Measurements from ENCODE around the gene OVOL1. TPM values are rescaled to one million over a fixed set of nuclear protein-coding genes. Genes with fewer than 3 reads are reported as not detected.
A peak's percentile ranks its signal among the peaks of the same experiment; 100 is the strongest.

OVOL1 gene
- total RNA-seq (2016; rRNA removed; fragmentation: Illumina TruSeq; extraction: Trizol) (not detected in 2 replicates), polyA plus RNA-seq (2011; rRNA removed) (0.01 and 0.04 TPM in 2 replicates), polyA minus RNA-seq (2011; rRNA and poly(A)+ RNA removed; ENCODE audit: low replicate concordance) (not detected in 2 replicates), Bru-seq, nascent RNA (not detected), BruChase-seq, experiment 1, labeled RNA remaining after a 6-hour chase (percentile 13 among the genes with signal in this experiment), BruChase-seq, experiment 2, labeled RNA remaining after a 2-hour chase (not detected)
- total RNA-seq (2016; cell fraction: cytosol; rRNA removed; fragmentation: Illumina TruSeq; extraction: Trizol; ENCODE audit: low read depth): not detected in 2 replicates
- not detected in 2 replicates for total RNA-seq (2016; cell fraction: insoluble cytoplasmic fraction; rRNA removed; fragmentation: Illumina TruSeq; extraction: Trizol)
- not detected in 2 replicates for total RNA-seq (2016; cell fraction: membrane; rRNA removed; fragmentation: Illumina TruSeq; extraction: Trizol)
- not detected in 2 replicates for total RNA-seq (2016; cell fraction: nucleus; rRNA removed; fragmentation: Illumina TruSeq; extraction: Trizol)
- not detected in 2 replicates for polyA plus RNA-seq (2011; cell fraction: cytosol; rRNA removed)
- 0.03 TPM in 1 of 2 replicates, not detected in the other for polyA plus RNA-seq (2011; cell fraction: nucleus; rRNA removed)
- not detected in 2 replicates for polyA plus RNA-seq (2012)
- not detected in 2 replicates for polyA plus RNA-seq (2016; cell fraction: cytosol; fragmentation: Illumina TruSeq; extraction: Trizol; ENCODE audit: low read depth)
- not detected in 2 replicates for polyA plus RNA-seq (2016; cell fraction: insoluble cytoplasmic fraction; fragmentation: Illumina TruSeq; extraction: Trizol; ENCODE audit: low read depth)
- not detected in 2 replicates for polyA plus RNA-seq (2016; cell fraction: membrane; fragmentation: Illumina TruSeq; extraction: Trizol; ENCODE audit: low read depth)
- polyA plus RNA-seq (2016; cell fraction: nucleus; fragmentation: Illumina TruSeq; extraction: Trizol; ENCODE audit: insufficient read depth, low read depth): not detected in 2 replicates
- not detected in 2 replicates for polyA minus RNA-seq (2011; cell fraction: cytosol; rRNA and poly(A)+ RNA removed)
- not detected in 2 replicates for polyA minus RNA-seq (2011; cell fraction: nucleus; rRNA and poly(A)+ RNA removed)
- long read RNA-seq, experiment 1: 0 reads
- long read RNA-seq, experiment 2: 0 reads

GRCh38 chr11:65786786-65787636 lies at the start of gene OVOL1:
TSS of gene OVOL1 (plus strand) at chr11:65787063. CDS start at chr11:65787374, 311 bp downstream.
- ATAC-seq (no peak), DNase-seq (ENCODE audit: low spot score) (no peak), FAIRE-seq (no peak)
- BruUV-seq (replicated peaks): no TSS peak
- WGBS (ENCODE audit: low lambda C conversion rate): 15% methylated on average over 37 of the region's 112 CpGs
- Histone ChIP-seq H3K4me2 (ENCODE audit: low read depth, low read length) (peak within 1 kb of the TSS; percentile 71), H3K9me3 (ENCODE audit: low read length) (no peaks in the 10 kb centered on the region), H3K27ac (ENCODE audit: extremely low read length, insufficient read depth, low read length) (no peak within 1 kb of the TSS), H4K20me1 (ENCODE audit: insufficient read depth, low read length) (no peaks in the 10 kb centered on the region), H3K4me3 (replicated peaks in 1 of 3; ENCODE audit: insufficient read depth in 1 of 3, low read depth in 2 of 3, low read length in 3 of 3) (peak within 1 kb of the TSS in 2 of 3 experiments; percentile 26 to 61; a peak in 2 of 6 replicates), H2AFZ (ENCODE audit: low read length) (no peak within 1 kb of the TSS), H3K4me1 (ENCODE audit: insufficient read depth, low read length) (peaks cover 41% of the 10 kb centered on the region), H3K27me3 (ENCODE audit: control insufficient read depth in 1 of 2, insufficient read depth in 2 of 2, low read length in 2 of 2) (peaks cover 24 to 83% of the 10 kb centered on the region in 2 experiments), H3K9ac (ENCODE audit: insufficient read depth, low read depth, low read length) (no peak within 1 kb of the TSS), H3K79me2 (ENCODE audit: insufficient read depth, low read length) (no peaks in the 10 kb centered on the region), H3K36me3 (replicated peaks in 1 of 2; ENCODE audit: control insufficient read depth in 1 of 2, insufficient read depth in 2 of 2, low read length in 2 of 2) (no peaks in the 10 kb centered on the region)
- intact Hi-C loops (cut with micrococcal nuclease; ENCODE audit: unreplicated experiment): no loop called here
- POLR2A ChIA-PET: interaction anchor here (0.6 kb wide), 1 partner anchor 133 kb away, joined by 3 read pairs; no protein-coding TSS in a partner anchor
- in situ Hi-C loops (cut with HindIII; ENCODE audit: extremely low pct_ligation_motif_present, low pct_unique_long_range_greater_than_20kb): no loop called here
- CTCF ChIA-PET (ENCODE audit: low intra/inter-chr PET ratio, low total read pairs): no interaction called here
- TF ChIP-seq EZH2 (conservative IDR thresholded peaks at IDR 0.05; ENCODE audit: low read depth, low read length) (0 out of 2 replicates have a peak, but pooled peaks have one; percentile 36), NR2C2 (CRISPR knock-in tag; IDR thresholded peaks at IDR 0.05; ENCODE audit: borderline replicate concordance) (no peak), ZNF777 (CRISPR knock-in tag; IDR thresholded peaks at IDR 0.05) (peak; percentile 87)
- TF ChIP-seq, protein P1, sequence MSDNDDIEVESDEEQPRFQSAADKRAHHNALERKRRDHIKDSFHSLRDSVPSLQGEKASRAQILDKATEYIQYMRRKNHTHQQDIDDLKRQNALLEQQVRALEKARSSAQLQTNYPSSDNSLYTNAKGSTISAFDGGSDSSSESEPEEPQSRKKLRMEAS (IDR thresholded peaks at IDR 0.05): 0 out of 2 replicates have a peak, but pooled peaks have one; percentile 26

Data from HepG2 (cell line).